Astrocyte (in vitro differentiated cells and primary cell): ENCODE data around the gene DNTT.

ENCODE experiments used
- EZH2 ChIP-seq: IDR thresholded peaks from 2 replicates; pipeline ENCODE4 v1.6.1; 2012; ENCODE audit warnings: mild to moderate bottlenecking, low read length, inconsistent platforms; ENCODE audit not compliant: insufficient read depth
- TF ChIP-seq, protein P1 (sequence below): IDR thresholded peaks from 2 replicates; pipeline ENCODE4 v1.5.1; 2011; ENCODE audit warnings: low read depth, mild to moderate bottlenecking, inconsistent platforms, low read length, moderate library complexity; ENCODE audit not compliant: insufficient read depth

DNA sequence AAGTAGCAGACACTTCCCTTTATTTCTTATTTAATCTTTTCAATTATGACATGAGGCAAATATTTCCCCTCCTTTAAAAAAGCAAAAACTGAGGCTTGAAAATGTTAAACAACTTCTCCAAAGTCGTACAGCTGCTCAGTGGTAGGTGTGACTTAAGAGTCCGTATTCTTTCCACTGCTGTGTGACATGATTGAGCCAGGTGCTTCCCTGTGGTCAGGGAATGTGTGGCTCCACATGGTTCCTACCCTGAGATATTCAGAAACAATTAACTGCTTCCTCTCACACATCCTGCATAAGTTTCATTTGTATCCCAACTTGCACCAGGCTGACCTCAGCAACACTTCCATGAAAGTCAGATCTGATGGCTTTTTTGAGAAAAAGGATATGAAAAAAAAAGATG, 41.0 kb downstream of the DNTT start:
- TF ChIP-seq, protein P1, sequence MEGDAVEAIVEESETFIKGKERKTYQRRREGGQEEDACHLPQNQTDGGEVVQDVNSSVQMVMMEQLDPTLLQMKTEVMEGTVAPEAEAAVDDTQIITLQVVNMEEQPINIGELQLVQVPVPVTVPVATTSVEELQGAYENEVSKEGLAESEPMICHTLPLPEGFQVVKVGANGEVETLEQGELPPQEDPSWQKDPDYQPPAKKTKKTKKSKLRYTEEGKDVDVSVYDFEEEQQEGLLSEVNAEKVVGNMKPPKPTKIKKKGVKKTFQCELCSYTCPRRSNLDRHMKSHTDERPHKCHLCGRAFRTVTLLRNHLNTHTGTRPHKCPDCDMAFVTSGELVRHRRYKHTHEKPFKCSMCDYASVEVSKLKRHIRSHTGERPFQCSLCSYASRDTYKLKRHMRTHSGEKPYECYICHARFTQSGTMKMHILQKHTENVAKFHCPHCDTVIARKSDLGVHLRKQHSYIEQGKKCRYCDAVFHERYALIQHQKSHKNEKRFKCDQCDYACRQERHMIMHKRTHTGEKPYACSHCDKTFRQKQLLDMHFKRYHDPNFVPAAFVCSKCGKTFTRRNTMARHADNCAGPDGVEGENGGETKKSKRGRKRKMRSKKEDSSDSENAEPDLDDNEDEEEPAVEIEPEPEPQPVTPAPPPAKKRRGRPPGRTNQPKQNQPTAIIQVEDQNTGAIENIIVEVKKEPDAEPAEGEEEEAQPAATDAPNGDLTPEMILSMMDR = no peak
- no peak for TF ChIP-seq EZH2
